Hepatocyte (in vitro differentiated cells): Measurements from ENCODE around the gene TCP11L2. TPM values are rescaled to one million over a fixed set of nuclear protein-coding genes. Genes with fewer than 3 reads are reported as not detected.
A peak's percentile ranks its signal among the peaks of the same experiment; 100 is the strongest.

Source experiments
- DNase-seq: peaks from one replicate; pipeline ENCODE4 v3.0.0-alpha.2; 2016; ENCODE audit warnings: low spot score
- H2AFZ ChIP-seq: fragments of 200-600 bp; sonication (generic); 2 replicates; pipeline ENCODE4 v1.6.0; 2016; ENCODE audit warnings: antibody characterized with exemption, mild to moderate bottlenecking
- H3K27ac ChIP-seq: fragments of 200-600 bp; sonication (generic); 2 replicates; pipeline ENCODE4 v1.5.1; 2016; ENCODE audit warnings: mild to moderate bottlenecking
- H3K27me3 ChIP-seq: fragments of 200-600 bp; sonication (generic); 2 replicates; pipeline ENCODE4 v1.6.1; 2016
- H3K36me3 ChIP-seq: fragments of 200-600 bp; sonication (generic); replicated peaks from 2 replicates; pipeline ENCODE4 v1.5.1; 2016; ENCODE audit warnings: low read depth; ENCODE audit not compliant: insufficient read depth
- H3K4me1 ChIP-seq: fragments of 200-600 bp; sonication (generic); 2 replicates; pipeline ENCODE4 v1.5.1; 2016; ENCODE audit warnings: mild to moderate bottlenecking, moderate library complexity; ENCODE audit not compliant: insufficient read depth
- H3K4me2 ChIP-seq: fragments of 200-600 bp; sonication (generic); 2 replicates; pipeline ENCODE4 v1.6.0; 2016
- H3K4me3 ChIP-seq: fragments of 200-600 bp; sonication (generic); 2 replicates; pipeline ENCODE4 v1.5.1; 2016; ENCODE audit warnings: mild to moderate bottlenecking
- H3K79me2 ChIP-seq: fragments of 200-600 bp; sonication (generic); 2 replicates; pipeline ENCODE4 v1.6.0; 2017; ENCODE audit warnings: mild to moderate bottlenecking
- H3K9me2 ChIP-seq: fragments of 200-600 bp; sonication (generic); replicated peaks from 2 replicates; pipeline ENCODE4 v1.6.0; 2017; ENCODE audit warnings: mild to moderate bottlenecking; ENCODE audit not compliant: insufficient read depth
- H3K9me3 ChIP-seq: fragments of 200-600 bp; sonication (generic); 2 replicates; pipeline ENCODE4 v1.5.1; 2016; ENCODE audit warnings: low read depth, mild to moderate bottlenecking
- H4K20me1 ChIP-seq: fragments of 200-600 bp; sonication (generic); 2 replicates; pipeline ENCODE4 v1.6.0; 2016; ENCODE audit warnings: mild to moderate bottlenecking; ENCODE audit not compliant: insufficient read depth, poor library complexity, severe bottlenecking
- EZH2 ChIP-seq: fragments of 200-600 bp; sonication (generic); IDR thresholded peaks from 2 replicates; pipeline ENCODE4 v1.6.1; 2016; ENCODE audit warnings: antibody characterized with exemption, mild to moderate bottlenecking, borderline replicate concordance
- EZH2phosphoT487 ChIP-seq: fragments of 200-600 bp; sonication (generic); IDR thresholded peaks from one replicate; pipeline ENCODE4 v1.6.1; 2018; ENCODE audit warnings: antibody characterized with exemption, mild to moderate bottlenecking, low read depth, moderate library complexity; ENCODE audit not compliant: unreplicated experiment, severe bottlenecking
- WGBS: methylation state at CpG from one replicate; pipeline ENCODE4 v1.1.6; 2016; ENCODE audit warnings: low lambda C conversion rate; ENCODE audit errors: missing lambda C conversion rate; 5-methylcytosine and 5-hydroxymethylcytosine counted together
- polyA plus RNA-seq: library from polyadenylated mRNA; unstranded; fragments of >200 nt; fragmentation: Nextera tagmentation; extraction: Ambion mirVana; gene quantifications from 2 replicates; pipeline ENCODE4 v1.2.1, GENCODE V29; 2016
- total RNA-seq: library from RNA; depleted of rRNA; stranded (reverse); fragments of >200 nt; gene quantifications from 2 replicates; pipeline ENCODE4 v1.2.3, GENCODE V29; 2014
- TF ChIP-seq, protein P1 (sequence below): fragments of 200-600 bp; sonication (generic); IDR thresholded peaks from 2 replicates; pipeline ENCODE4 v1.5.1; 2016; ENCODE audit warnings: antibody characterized with exemption, mild to moderate bottlenecking; ENCODE audit not compliant: poor library complexity

The TCP11L2 gene
- total and polyA plus RNA-seq, 2 experiments from 2014 or later: 9.6 to 38.4 TPM

DNA sequence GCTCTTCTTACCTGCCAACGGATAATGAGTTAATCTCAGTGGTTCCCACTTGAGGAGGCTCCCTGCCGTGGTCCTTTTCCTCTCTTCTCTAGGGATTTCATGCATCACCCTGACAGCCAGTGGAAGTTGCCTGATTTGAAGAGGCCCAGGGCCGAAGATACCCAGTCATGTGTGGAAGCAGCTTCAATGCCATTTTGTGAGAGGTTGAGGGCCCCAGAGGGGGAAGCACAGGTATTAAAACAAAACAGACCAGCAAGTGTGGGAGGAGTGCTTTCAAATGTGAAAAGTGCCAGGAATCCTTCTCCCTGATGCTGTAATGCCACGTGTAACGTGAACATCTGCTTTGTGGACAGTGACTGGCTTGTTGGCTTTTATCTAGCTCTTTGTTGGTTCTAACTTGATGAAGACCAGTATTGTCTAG lies 1.5 kb downstream of the TCP11L2 start:
- peak; percentile 24 for DNase-seq
- Histone ChIP-seq H3K4me3 (peak overlapping the region; percentile 83), H2AFZ (no peak overlapping the region), H3K4me2 (peak overlapping the region; percentile 84), H3K36me3 (no peaks in the 10 kb centered on the region), H3K9me2 (no peaks in the 10 kb centered on the region), H3K79me2 (peaks cover 24% of the 10 kb centered on the region), H3K9me3 (no peaks in the 10 kb centered on the region), H3K27ac (peak overlapping the region; percentile 99), H3K27me3 (no peaks in the 10 kb centered on the region), H3K4me1 (peaks cover 43% of the 10 kb centered on the region), H4K20me1 (no peaks in the 10 kb centered on the region)
- WGBS: 55% methylated on average over 5 of the region's 5 CpGs
- TF ChIP-seq, protein P1, sequence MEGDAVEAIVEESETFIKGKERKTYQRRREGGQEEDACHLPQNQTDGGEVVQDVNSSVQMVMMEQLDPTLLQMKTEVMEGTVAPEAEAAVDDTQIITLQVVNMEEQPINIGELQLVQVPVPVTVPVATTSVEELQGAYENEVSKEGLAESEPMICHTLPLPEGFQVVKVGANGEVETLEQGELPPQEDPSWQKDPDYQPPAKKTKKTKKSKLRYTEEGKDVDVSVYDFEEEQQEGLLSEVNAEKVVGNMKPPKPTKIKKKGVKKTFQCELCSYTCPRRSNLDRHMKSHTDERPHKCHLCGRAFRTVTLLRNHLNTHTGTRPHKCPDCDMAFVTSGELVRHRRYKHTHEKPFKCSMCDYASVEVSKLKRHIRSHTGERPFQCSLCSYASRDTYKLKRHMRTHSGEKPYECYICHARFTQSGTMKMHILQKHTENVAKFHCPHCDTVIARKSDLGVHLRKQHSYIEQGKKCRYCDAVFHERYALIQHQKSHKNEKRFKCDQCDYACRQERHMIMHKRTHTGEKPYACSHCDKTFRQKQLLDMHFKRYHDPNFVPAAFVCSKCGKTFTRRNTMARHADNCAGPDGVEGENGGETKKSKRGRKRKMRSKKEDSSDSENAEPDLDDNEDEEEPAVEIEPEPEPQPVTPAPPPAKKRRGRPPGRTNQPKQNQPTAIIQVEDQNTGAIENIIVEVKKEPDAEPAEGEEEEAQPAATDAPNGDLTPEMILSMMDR: no peak

DNA sequence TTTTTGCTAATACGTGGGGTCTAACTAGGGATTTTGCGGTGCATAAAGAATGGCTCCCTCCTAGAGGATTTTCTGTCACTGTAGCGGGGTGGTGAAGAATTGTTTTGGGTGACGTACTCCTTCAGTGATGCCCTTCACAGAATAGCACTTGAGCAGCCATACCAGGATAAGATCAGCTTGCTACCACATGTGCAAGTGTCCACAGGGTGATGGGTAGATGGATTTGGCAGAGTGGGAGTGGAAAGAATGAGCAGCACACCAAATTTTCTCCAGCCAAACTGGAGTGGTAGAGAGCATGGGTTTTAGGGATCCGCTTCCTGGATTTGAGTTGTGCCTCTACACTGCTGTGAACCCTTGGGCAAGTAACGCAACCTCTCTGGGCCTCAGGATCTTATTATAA lies 2.3 kb downstream of the TCP11L2 start:
- no peaks in the 10 kb centered on the region for H3K36me3 ChIP-seq
- H3K27me3 ChIP-seq: no peaks in the 10 kb centered on the region
- no peaks in the 10 kb centered on the region for H3K9me2 ChIP-seq
- H3K27ac ChIP-seq: peak overlapping the region; percentile 99
- H3K9me3 ChIP-seq: no peaks in the 10 kb centered on the region
- no peak overlapping the region for H2AFZ ChIP-seq
- H3K79me2 ChIP-seq: peaks cover 24% of the 10 kb centered on the region
- no peak overlapping the region for H3K4me3 ChIP-seq
- H3K4me2 ChIP-seq: peak overlapping the region; percentile 84
- no peak for DNase-seq
- WGBS: 95% methylated on average over 6 of the region's 6 CpGs
- TF ChIP-seq EZH2 (no peak), EZH2phosphoT487 (no peak)
- TF ChIP-seq, protein P1: no peak
- no peaks in the 10 kb centered on the region for H4K20me1 ChIP-seq
- peaks cover 51% of the 10 kb centered on the region for H3K4me1 ChIP-seq

DNA sequence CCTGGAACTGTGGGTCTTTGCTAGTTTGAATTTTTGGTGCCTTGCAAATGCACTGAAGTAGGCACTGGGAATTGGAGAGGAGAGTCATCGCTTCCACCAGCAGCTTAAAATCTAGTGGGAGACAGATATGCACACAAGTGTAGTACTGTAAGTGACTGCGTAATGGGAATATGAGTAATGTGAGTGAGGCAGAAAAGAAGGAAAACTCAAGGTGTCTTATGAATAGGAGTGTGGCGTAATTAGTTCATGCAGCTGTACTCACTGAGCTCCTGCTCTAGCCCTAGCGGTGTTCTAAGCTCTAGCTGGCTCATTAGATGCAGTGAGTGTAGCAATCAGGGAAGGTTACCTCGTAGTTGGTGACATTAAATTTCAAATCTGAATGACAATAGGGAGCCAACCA lies 2.8 kb downstream of the TCP11L2 start:
- 84% methylated on average over 5 of the region's 5 CpGs for WGBS
- H3K4me1 ChIP-seq: peaks cover 56% of the 10 kb centered on the region

More for the DNA sequence above, 2.8 kb downstream of the TCP11L2 start:
- Histone ChIP-seq H3K4me3 (no peak overlapping the region), H3K4me2 (peak overlapping the region; percentile 84), H3K27ac (peak overlapping the region; percentile 85), H4K20me1 (no peaks in the 10 kb centered on the region), H3K9me2 (no peaks in the 10 kb centered on the region), H3K36me3 (no peaks in the 10 kb centered on the region), H3K79me2 (peaks cover 24% of the 10 kb centered on the region), H3K9me3 (no peaks in the 10 kb centered on the region), H2AFZ (no peak overlapping the region), H3K27me3 (no peaks in the 10 kb centered on the region)
- peak; percentile 17 for DNase-seq
- no peak for TF ChIP-seq EZH2phosphoT487
- no peak for TF ChIP-seq EZH2
- TF ChIP-seq, protein P1: no peak
